ENCODE results near the gene IQCF5.
"Not testable (repeated sequence)": the region's sequence is repeated elsewhere in the genome, so short reads cannot be mapped to it uniquely, and the experiment has no call there.

Gene IQCF5

DNA sequence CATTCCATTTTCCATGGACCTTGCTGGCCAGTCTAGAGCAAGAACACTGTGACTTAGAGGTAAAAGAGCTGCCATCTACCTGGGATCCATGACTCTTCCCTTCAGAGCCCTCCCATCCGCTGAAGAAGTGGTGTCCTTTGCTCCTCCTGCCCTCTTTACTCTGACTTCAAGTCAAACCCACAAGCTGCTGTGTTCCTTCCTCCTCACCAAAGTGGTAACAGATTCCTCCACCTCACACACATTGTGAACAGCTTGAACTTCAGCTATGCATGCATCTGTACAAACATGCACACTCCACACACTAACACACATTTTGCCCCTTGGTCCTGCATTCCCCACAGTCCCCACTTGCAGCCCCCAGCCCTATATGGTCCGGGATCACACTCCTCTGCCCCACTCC, 990 bp downstream of the IQCF5 start:
- no peaks in the 10 kb centered on the region for H3K36me3 ChIP-seq (replicated peaks)
- H3K27me3 ChIP-seq (replicated peaks) = no peaks in the 10 kb centered on the region
- in situ Hi-C loops (cut with HindIII; ENCODE audit: low pct_ligation_motif_present, low sequenced_read_pairs) = no loop called here
- no peak overlapping the region for H3K4me3 ChIP-seq (ENCODE audit: low read depth, low read length)
- DNase-seq = no peak
- TF ChIP-seq, protein P1, sequence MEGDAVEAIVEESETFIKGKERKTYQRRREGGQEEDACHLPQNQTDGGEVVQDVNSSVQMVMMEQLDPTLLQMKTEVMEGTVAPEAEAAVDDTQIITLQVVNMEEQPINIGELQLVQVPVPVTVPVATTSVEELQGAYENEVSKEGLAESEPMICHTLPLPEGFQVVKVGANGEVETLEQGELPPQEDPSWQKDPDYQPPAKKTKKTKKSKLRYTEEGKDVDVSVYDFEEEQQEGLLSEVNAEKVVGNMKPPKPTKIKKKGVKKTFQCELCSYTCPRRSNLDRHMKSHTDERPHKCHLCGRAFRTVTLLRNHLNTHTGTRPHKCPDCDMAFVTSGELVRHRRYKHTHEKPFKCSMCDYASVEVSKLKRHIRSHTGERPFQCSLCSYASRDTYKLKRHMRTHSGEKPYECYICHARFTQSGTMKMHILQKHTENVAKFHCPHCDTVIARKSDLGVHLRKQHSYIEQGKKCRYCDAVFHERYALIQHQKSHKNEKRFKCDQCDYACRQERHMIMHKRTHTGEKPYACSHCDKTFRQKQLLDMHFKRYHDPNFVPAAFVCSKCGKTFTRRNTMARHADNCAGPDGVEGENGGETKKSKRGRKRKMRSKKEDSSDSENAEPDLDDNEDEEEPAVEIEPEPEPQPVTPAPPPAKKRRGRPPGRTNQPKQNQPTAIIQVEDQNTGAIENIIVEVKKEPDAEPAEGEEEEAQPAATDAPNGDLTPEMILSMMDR (IDR thresholded peaks at IDR 0.05; ENCODE audit: low read depth, low read length, missing control alignments) = no peak
- H3K27ac ChIP-seq = no peak overlapping the region

DNA sequence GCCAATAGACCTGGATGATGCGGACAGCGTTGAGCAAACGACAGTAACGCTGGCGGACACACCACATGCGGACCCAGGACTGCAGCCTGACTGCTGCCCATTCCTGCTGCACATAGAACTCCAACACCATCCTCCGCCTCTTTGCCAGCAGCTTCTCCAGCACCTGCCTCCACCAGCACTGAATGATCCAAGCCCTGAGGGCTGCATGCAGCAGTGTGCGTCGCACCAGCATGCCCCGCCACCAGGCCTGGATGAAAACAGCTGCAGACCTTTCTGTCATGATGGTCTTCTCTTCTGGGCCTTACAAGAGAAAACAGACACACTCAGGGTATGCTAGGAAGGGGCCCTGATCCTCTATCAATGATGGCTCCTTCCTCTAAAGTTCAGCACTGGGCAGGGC, 1.5 kb downstream of the IQCF5 start:
- no peaks in the 10 kb centered on the region for H3K27me3 ChIP-seq (replicated peaks)
- no peak overlapping the region for H3K4me3 ChIP-seq (ENCODE audit: low read depth, low read length)
- H3K27ac ChIP-seq = no peak overlapping the region
- H3K36me3 ChIP-seq (replicated peaks) = no peaks in the 10 kb centered on the region
- TF ChIP-seq, protein P1 (IDR thresholded peaks at IDR 0.05; ENCODE audit: low read depth, low read length, missing control alignments) = no peak
- DNase-seq = no peak
- in situ Hi-C loops (cut with HindIII; ENCODE audit: low pct_ligation_motif_present, low sequenced_read_pairs) = no loop called here

DNA sequence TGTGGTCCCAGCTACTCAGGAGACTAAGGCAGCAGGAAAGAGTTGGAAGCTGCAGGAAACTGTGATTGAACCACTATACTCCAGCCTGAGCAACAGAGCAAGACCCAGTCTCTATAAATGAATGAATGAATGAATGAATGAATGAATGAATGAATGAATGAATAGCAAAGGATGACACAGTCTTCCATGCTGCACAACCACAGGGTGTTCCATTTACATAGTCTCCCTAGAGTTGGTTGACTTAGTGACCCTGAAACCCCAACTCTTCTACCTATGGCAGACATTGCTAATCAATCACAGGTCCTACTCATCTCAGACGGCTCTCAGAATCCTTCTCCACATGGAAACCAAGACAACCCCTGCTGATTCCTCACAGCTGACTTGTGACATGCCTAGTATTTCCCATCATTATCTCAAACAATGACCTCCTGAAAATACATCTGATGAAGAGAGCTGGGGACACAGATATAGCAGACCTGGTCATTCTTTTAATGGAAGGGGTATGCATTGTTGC, 2.1 kb downstream of the IQCF5 start:
- TF ChIP-seq, protein P1 (IDR thresholded peaks at IDR 0.05; ENCODE audit: low read depth, low read length, missing control alignments) = no peak

DNA sequence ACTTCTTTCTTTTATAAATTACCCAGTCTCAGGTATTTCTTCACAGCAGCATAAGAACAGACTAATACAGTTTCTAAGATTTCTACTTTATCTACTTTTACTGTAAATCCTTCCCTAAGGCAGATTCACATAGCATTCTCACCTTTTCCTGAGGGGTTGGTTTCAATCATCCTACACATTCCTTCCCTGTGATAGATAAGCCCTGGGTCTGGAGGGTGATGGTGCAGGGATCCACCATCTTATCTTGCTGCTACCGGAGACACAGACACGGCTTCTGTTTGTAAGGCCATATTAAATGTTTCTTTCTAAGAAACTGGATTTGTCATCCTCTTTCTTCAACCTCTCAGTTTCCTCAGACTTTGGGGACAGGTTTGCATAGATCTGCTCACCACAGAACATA, 6.1 kb downstream of the IQCF5 start:
- Histone ChIP-seq H3K36me3 (replicated peaks) (no peaks in the 10 kb centered on the region), H3K4me3 (ENCODE audit: low read depth, low read length) (no peak overlapping the region), H3K27ac (no peak overlapping the region), H3K27me3 (replicated peaks) (no peaks in the 10 kb centered on the region)
- TF ChIP-seq, protein P1 (IDR thresholded peaks at IDR 0.05; ENCODE audit: low read depth, low read length, missing control alignments) = no peak
- in situ Hi-C loops (cut with HindIII; ENCODE audit: low pct_ligation_motif_present, low sequenced_read_pairs) = no loop called here
- DNase-seq = no peak

More for the DNA sequence above, 2.1 kb downstream of the IQCF5 start:
- H3K27me3 ChIP-seq (replicated peaks) = no peaks in the 10 kb centered on the region
- no peak overlapping the region for H3K4me3 ChIP-seq (ENCODE audit: low read depth, low read length)
- no peak for DNase-seq
- in situ Hi-C loops (cut with HindIII; ENCODE audit: low pct_ligation_motif_present, low sequenced_read_pairs) = no loop called here
- no peaks in the 10 kb centered on the region for H3K36me3 ChIP-seq (replicated peaks)
- H3K27ac ChIP-seq = no peak overlapping the region

DNA sequence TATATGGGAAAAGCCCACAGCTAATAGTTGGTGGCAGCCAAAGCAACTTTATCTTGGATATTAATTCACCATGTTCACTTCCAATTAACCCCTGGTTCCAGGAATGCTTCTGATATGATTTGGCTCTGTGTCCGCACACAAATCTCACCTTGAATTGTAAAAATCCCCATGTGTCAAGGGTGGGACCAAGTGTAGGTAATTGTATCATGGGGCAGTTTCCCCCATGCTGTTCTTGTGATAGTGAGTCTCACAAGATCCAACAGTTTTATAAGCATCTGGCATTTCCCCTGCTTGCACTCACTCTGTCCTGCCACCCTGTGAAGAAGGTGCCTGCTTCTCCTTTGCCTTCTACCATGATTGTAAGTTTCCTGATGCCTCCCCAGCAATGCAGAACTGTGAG, 6.5 kb downstream of the IQCF5 start:
- H3K36me3 ChIP-seq (replicated peaks); H3K27me3 ChIP-seq (replicated peaks); H3K27ac ChIP-seq; in situ Hi-C loops (cut with HindIII; ENCODE audit: low pct_ligation_motif_present, low sequenced_read_pairs); H3K4me3 ChIP-seq (ENCODE audit: low read depth, low read length); DNase-seq: not testable (repeated sequence)

DNA sequence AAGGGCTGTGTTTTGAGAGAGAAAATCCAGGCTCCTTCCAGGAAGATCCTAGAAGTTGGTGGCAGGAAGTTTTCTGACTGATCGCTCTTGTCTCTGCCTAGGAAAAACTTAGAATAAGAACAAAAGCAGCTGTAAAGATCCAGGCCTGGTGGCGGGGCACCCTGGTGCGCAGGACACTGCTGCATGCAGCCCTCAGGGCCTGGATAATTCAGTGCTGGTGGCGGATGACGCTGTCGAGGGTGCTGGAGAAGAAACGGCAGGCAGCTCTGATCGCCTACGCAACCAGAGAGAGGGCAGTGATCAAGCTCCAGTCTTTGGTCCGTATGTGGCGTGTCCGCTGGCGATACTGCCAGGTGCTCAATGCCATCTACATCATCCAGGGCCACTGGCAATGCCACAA, 12.5 kb downstream of the IQCF5 start:
- no peak overlapping the region for H3K4me3 ChIP-seq (ENCODE audit: low read depth, low read length)
- H3K27me3 ChIP-seq (replicated peaks) = no peaks in the 10 kb centered on the region
- in situ Hi-C loops (cut with HindIII; ENCODE audit: low pct_ligation_motif_present, low sequenced_read_pairs) = no loop called here
- no peaks in the 10 kb centered on the region for H3K36me3 ChIP-seq (replicated peaks)
- H3K27ac ChIP-seq = no peak overlapping the region
- TF ChIP-seq, protein P1 (IDR thresholded peaks at IDR 0.05; ENCODE audit: low read depth, low read length, missing control alignments) = no peak
- no peak for DNase-seq

Data from brain microvascular endothelial cell (primary cell).